MCF 10A (cell line): ENCODE data around the gene SFXN1. TPM values are rescaled to one million over a fixed set of nuclear protein-coding genes. Genes with fewer than 3 reads are reported as not detected.

Experiments
- BruUV-seq: library from RNA; stranded (reverse); fragments of 400-500 nt; replicated peaks from 2 replicates; lab custom pipeline; 2021; lab: Mats Ljungman, UMichigan
- CTCF ChIA-PET: fragments of 300-600 bp; sonication (Branson Sonifier 250); formaldehyde crosslinking; extraction: SDS; loops from one replicate; lab custom pipeline; 2021; ENCODE audit warnings: antibody characterized with exemption, inconsistent platforms; lab: Yijun Ruan, JAX
- POLR2A ChIA-PET: fragments of 300-600, 350-650 bp; sonication (Branson Sonifier 250); formaldehyde crosslinking; extraction: SDS; loops from one replicate; lab custom pipeline; 2020; ENCODE audit warnings: antibody characterized with exemption, inconsistent platforms; lab: Yijun Ruan, JAX
- DNase-seq: peaks from one replicate; pipeline ENCODE4 v3.0.0-alpha.2; 2018; ENCODE audit not compliant: unreplicated experiment
- H3K27ac Mint-ChIP-seq: one replicate; pipeline ENCODE4 v1.8.0; 2022; ENCODE audit warnings: mild to moderate bottlenecking, low read depth, mixed read lengths; ENCODE audit not compliant: unreplicated experiment
- H3K27me3 Mint-ChIP-seq: one replicate; pipeline ENCODE4 v1.8.0; 2022; ENCODE audit warnings: mixed read lengths; ENCODE audit not compliant: insufficient read depth, unreplicated experiment
- H3K36me3 Mint-ChIP-seq: one replicate; pipeline ENCODE4 v1.8.0; 2022; ENCODE audit warnings: mild to moderate bottlenecking, moderate library complexity, mixed read lengths; ENCODE audit not compliant: insufficient read depth, unreplicated experiment
- H3K4me1 Mint-ChIP-seq: one replicate; pipeline ENCODE4 v1.8.0; 2022; ENCODE audit warnings: mixed read lengths; ENCODE audit not compliant: insufficient read depth, unreplicated experiment
- H3K4me3 Mint-ChIP-seq: one replicate; pipeline ENCODE4 v1.8.0; 2022; ENCODE audit warnings: mild to moderate bottlenecking, moderate library complexity, mixed read lengths; ENCODE audit not compliant: unreplicated experiment
- H3K9me3 Mint-ChIP-seq: one replicate; pipeline ENCODE4 v1.8.0; 2022; ENCODE audit warnings: mixed read lengths; ENCODE audit not compliant: unreplicated experiment
- CTCF ChIP-seq: fragments of 200-600 bp; IDR thresholded peaks from one replicate; pipeline ENCODE4 v1.8.0; 2022; ENCODE audit warnings: antibody characterized with exemption, mild to moderate bottlenecking; ENCODE audit not compliant: unreplicated experiment
- intact Hi-C: fragments of 100-400 bp; cut with micrococcal nuclease; formaldehyde crosslinking; loops from 2 replicates; pipeline ENCODE4 v1.14.1; 2022
- total RNA-seq: library from RNA; stranded (reverse); gene quantifications from 2 replicates; pipeline ENCODE4 v1.2.3, GENCODE V29; 2022

SFXN1 gene
- total RNA-seq, 1 experiment from 2014 or later: 91.8 TPM

DNA sequence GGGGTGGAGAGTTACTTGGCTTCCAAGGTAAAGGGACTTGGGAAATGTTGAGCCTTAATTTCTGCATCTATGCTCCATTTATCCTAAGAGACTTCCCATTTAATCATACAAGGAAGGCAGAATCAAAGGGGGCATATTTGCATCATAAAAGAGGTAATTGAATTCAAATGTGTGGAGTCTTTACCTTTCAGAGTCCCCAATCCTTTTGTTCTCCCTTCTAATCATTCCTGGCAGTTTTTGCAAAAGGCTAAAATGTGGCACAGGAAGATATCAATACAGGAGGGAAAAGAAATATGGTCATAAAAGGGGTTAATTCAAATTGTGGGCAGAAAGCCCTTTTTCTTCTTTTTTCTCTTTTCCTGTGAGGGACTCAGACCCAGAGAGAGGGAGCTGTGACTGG, 69.5 kb downstream of the SFXN1 start:
- intact Hi-C loops: no loop called here
- H3K36me3 Mint-ChIP-seq: no peaks in the 10 kb centered on the region
- H3K4me1 Mint-ChIP-seq: no peaks in the 10 kb centered on the region
- ChIA-PET CTCF (interaction anchor here (0.6 to 5.1 kb wide), 4 partner anchors 13 to 1022 kb away, joined by 3 to 32 read pairs (median 4); no protein-coding TSS in a partner anchor), POLR2A (interaction anchor here (0.7 kb wide), 1 partner anchor 16 kb away, joined by 4 read pairs; no protein-coding TSS in a partner anchor)
- no TSS peak for BruUV-seq
- TF ChIP-seq CTCF: no peak
- peaks cover 53% of the 10 kb centered on the region for H3K27me3 Mint-ChIP-seq
- H3K27ac Mint-ChIP-seq: no peak overlapping the region
- H3K4me3 Mint-ChIP-seq: no peak overlapping the region
- H3K9me3 Mint-ChIP-seq: peaks cover 7% of the 10 kb centered on the region
- no peak for DNase-seq

GRCh38 chr5:175548626-175549311, 70.4 kb downstream of the SFXN1 start:
- POLR2A ChIA-PET: interaction anchor here (0.7 kb wide), 1 partner anchor 15 kb away, joined by 4 read pairs; no protein-coding TSS in a partner anchor
- Mint-ChIP-seq H3K4me3 (no peak overlapping the region), H3K36me3 (peaks cover 2% of the 10 kb centered on the region), H3K27ac (no peak overlapping the region), H3K27me3 (peaks cover 62% of the 10 kb centered on the region), H3K4me1 (no peaks in the 10 kb centered on the region), H3K9me3 (peaks cover 9% of the 10 kb centered on the region)
- TF ChIP-seq CTCF: no peak
- no peak for DNase-seq
- CTCF ChIA-PET: interaction anchor here (0.5 to 5.1 kb wide), 5 partner anchors 9 to 1021 kb away, joined by 4 to 32 read pairs (median 4); no protein-coding TSS in a partner anchor
- no TSS peak for BruUV-seq
- intact Hi-C loops: no loop called here

- H3K4me3 Mint-ChIP-seq: no peak overlapping the region
- H3K27ac Mint-ChIP-seq: no peak overlapping the region
- ChIA-PET CTCF (interaction anchor here (0.8 to 5.1 kb wide), 3 partner anchors 16 to 169 kb away, joined by 4 to 32 read pairs (median 7); no protein-coding TSS in a partner anchor), POLR2A (no interaction called here)
- H3K36me3 Mint-ChIP-seq: peaks cover 7% of the 10 kb centered on the region
- no TSS peak for BruUV-seq
- intact Hi-C loops: no loop called here
- H3K9me3 Mint-ChIP-seq: peaks cover 8% of the 10 kb centered on the region
- peaks cover 75% of the 10 kb centered on the region for H3K27me3 Mint-ChIP-seq
- H3K4me1 Mint-ChIP-seq: no peaks in the 10 kb centered on the region
- no peak for DNase-seq
- no peak for TF ChIP-seq CTCF
Measured at GRCh38 chr5:175550055-175550805, 71.9 kb downstream of the SFXN1 start.

DNA sequence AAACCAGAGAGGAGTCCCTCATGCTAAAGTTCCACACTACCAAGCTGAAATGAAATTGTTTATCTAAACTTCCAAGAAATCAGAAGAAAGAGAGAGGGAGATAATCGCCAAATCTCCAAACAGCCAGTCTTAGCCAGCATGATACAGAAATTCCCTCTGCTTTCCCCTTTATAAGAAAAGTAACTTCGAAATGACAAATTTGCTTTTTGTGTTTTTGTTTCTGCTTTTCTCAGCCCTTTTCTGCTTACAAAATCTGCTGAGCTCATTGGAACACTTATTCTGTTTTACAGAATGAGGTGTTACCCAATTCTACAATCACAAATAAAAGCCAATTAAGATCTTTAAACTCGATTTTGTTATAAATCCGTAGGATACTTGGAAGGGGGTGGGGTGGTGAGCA, 72.9 kb downstream of the SFXN1 start:
- TF ChIP-seq CTCF: no peak
- H3K27me3 Mint-ChIP-seq: peaks cover 75% of the 10 kb centered on the region
- POLR2A ChIA-PET: interaction anchor here (0.7 kb wide), 1 partner anchor 305 kb away, joined by 3 read pairs; no protein-coding TSS in a partner anchor
- no TSS peak for BruUV-seq
- H3K9me3 Mint-ChIP-seq: peaks cover 8% of the 10 kb centered on the region
- H3K4me3 Mint-ChIP-seq: no peak overlapping the region
- DNase-seq: no peak
- no peaks in the 10 kb centered on the region for H3K4me1 Mint-ChIP-seq
- intact Hi-C loops: no loop called here
- H3K27ac Mint-ChIP-seq: no peak overlapping the region
- CTCF ChIA-PET: interaction anchor here (5.1 kb wide), 1 partner anchor 17 kb away, joined by 32 read pairs; no protein-coding TSS in a partner anchor
- H3K36me3 Mint-ChIP-seq: peaks cover 7% of the 10 kb centered on the region
